GM23338 (cell line): ENCODE measurements around the gene SERPINA3. TPM values are rescaled to one million over a fixed set of nuclear protein-coding genes. Genes with fewer than 3 reads are reported as not detected.

Source experiments
- ATAC-seq: fragments of 200-7000 bp; cut with Tn5 transposase; 3 replicates; pipeline ENCODE4 v1.9.1; 2020
- DNase-seq: peaks from one replicate; pipeline ENCODE4 v3.0.0-alpha.2; 2015; ENCODE audit warnings: low spot score
- H2AFZ ChIP-seq: fragments of 200-600 bp; sonication (generic); 2 replicates; pipeline ENCODE4 v1.8.0; 2016; ENCODE audit warnings: antibody characterized with exemption, mild to moderate bottlenecking, moderate library complexity
- H3F3A ChIP-seq: fragments of 200-600 bp; sonication (generic); replicated peaks from 2 replicates; pipeline ENCODE4 v1.8.0; 2017; ENCODE audit warnings: antibody characterized with exemption, mixed run types, low read depth
- H3K27ac ChIP-seq: fragments of 200-600 bp; sonication (generic); 2 replicates; pipeline ENCODE4 v1.6.1; 2016; ENCODE audit warnings: low read depth
- H3K27me3 ChIP-seq: fragments of 200-600 bp; sonication (generic); 2 replicates; pipeline ENCODE4 v1.8.0; 2016; ENCODE audit warnings: mild to moderate bottlenecking, mixed run types, moderate library complexity; ENCODE audit not compliant: insufficient read depth
- H3K36me3 ChIP-seq: fragments of 200-600 bp; sonication (generic); 2 replicates; pipeline ENCODE4 v1.8.0; 2016; ENCODE audit warnings: mild to moderate bottlenecking; ENCODE audit not compliant: insufficient read depth
- H3K4me1 ChIP-seq: fragments of 200-600 bp; sonication (generic); 2 replicates; pipeline ENCODE4 v1.8.0; 2016; ENCODE audit warnings: mild to moderate bottlenecking, moderate library complexity; ENCODE audit not compliant: insufficient read depth
- H3K4me2 ChIP-seq: fragments of 200-600 bp; sonication (generic); 2 replicates; pipeline ENCODE4 v1.7.1; 2017; ENCODE audit warnings: mixed run types
- H3K4me3 ChIP-seq: fragments of 200-600 bp; sonication (generic); 2 replicates; pipeline ENCODE4 v1.6.1; 2016; ENCODE audit warnings: mixed run types
- H3K79me2 ChIP-seq: fragments of 200-600 bp; sonication (generic); replicated peaks from 2 replicates; pipeline ENCODE4 v1.8.0; 2017; ENCODE audit warnings: mild to moderate bottlenecking; ENCODE audit not compliant: insufficient read depth
- H3K9me2 ChIP-seq: fragments of 200-600 bp; sonication (generic); 2 replicates; pipeline ENCODE4 v1.8.0; 2017; ENCODE audit not compliant: insufficient read depth
- H4K20me1 ChIP-seq: fragments of 200-600 bp; sonication (generic); replicated peaks from 2 replicates; pipeline ENCODE4 v1.8.0; 2017; ENCODE audit warnings: mild to moderate bottlenecking; ENCODE audit not compliant: insufficient read depth
- H3K27ac Mint-ChIP-seq: 2 replicates; pipeline ENCODE4 v1.8.0; 2020; ENCODE audit warnings: inconsistent platforms, mild to moderate bottlenecking, moderate library complexity, mixed read lengths
- H3K27me3 Mint-ChIP-seq: 3 replicates; pipeline ENCODE4 v1.8.0; 2022; ENCODE audit warnings: low read depth, mild to moderate bottlenecking, moderate library complexity, mixed read lengths, inconsistent platforms; ENCODE audit not compliant: insufficient read depth, poor library complexity
- H3K36me3 Mint-ChIP-seq: 3 replicates; pipeline ENCODE4 v1.8.0; 2021; ENCODE audit warnings: low read depth, mild to moderate bottlenecking, inconsistent platforms, moderate library complexity, mixed read lengths
- H3K4me1 Mint-ChIP-seq: 3 replicates; pipeline ENCODE4 v1.8.0; 2020; ENCODE audit warnings: mild to moderate bottlenecking, inconsistent platforms, mixed read lengths
- H3K4me3 Mint-ChIP-seq: 3 replicates; pipeline ENCODE4 v1.8.0; 2021; ENCODE audit warnings: moderate library complexity, mild to moderate bottlenecking, inconsistent platforms, mixed read lengths
- H3K9me3 Mint-ChIP-seq: 3 replicates; pipeline ENCODE4 v1.8.0; 2020; ENCODE audit warnings: moderate library complexity, mild to moderate bottlenecking, inconsistent platforms, mixed read lengths
- CREB1 ChIP-seq: fragments of 250-450 bp; sonication (Bioruptor Pico); IDR thresholded peaks from 2 replicates; pipeline ENCODE4 v1.5.0; 2020; ENCODE audit warnings: low read depth, mild to moderate bottlenecking, moderate library complexity
- CTCF ChIP-seq, 2 experiments: fragments of 200-600 bp in 1 of 2; sonication (generic) in 1 of 2; conservative IDR thresholded peaks; 2 replicates each; pipeline versions ENCODE4 v1.5.1 to v1.6.1; 2016 to 2017; ENCODE audit warnings: antibody characterized with exemption in 2 of 2, low read depth in 2 of 2, mild to moderate bottlenecking in 2 of 2, moderate library complexity in 1 of 2
- ETS1 ChIP-seq: IDR thresholded peaks from 2 replicates; pipeline ENCODE4 v1.6.1; 2016; ENCODE audit warnings: antibody characterized with exemption
- EZH2 ChIP-seq: fragments of 200-600 bp; sonication (generic); IDR thresholded peaks from one replicate; pipeline ENCODE4 v1.8.0; 2017; ENCODE audit warnings: antibody characterized with exemption, mild to moderate bottlenecking, low read depth; ENCODE audit not compliant: unreplicated experiment
- EZH2phosphoT487 ChIP-seq: fragments of 200-600 bp; sonication (generic); IDR thresholded peaks from one replicate; pipeline ENCODE4 v1.8.1; 2018; ENCODE audit warnings: antibody characterized with exemption; ENCODE audit not compliant: unreplicated experiment
- JUNB ChIP-seq: IDR thresholded peaks from one replicate; pipeline ENCODE4 v1.6.1; 2016; ENCODE audit warnings: antibody characterized with exemption; ENCODE audit not compliant: unreplicated experiment
- NANOG ChIP-seq: IDR thresholded peaks from 2 replicates; pipeline ENCODE4 v1.6.1; 2016; ENCODE audit warnings: antibody characterized with exemption, borderline replicate concordance
- POLR2AphosphoS5 ChIP-seq: IDR thresholded peaks from 2 replicates; pipeline ENCODE4 v1.6.1; 2016; ENCODE audit warnings: antibody characterized with exemption, low read depth
- REST ChIP-seq: IDR thresholded peaks from one replicate; pipeline ENCODE4 v1.6.1; 2018; ENCODE audit warnings: antibody characterized with exemption; ENCODE audit not compliant: unreplicated experiment
- STAT1 ChIP-seq: IDR thresholded peaks from one replicate; pipeline ENCODE4 v1.6.1; 2016; ENCODE audit warnings: antibody characterized with exemption; ENCODE audit not compliant: unreplicated experiment
- ZNF114 ChIP-seq: fragments of 250-450 bp; sonication (Bioruptor Pico); IDR thresholded peaks from 2 replicates; pipeline ENCODE4 v1.5.0; 2020; ENCODE audit warnings: mild to moderate bottlenecking, moderate library complexity
- ZNF331 ChIP-seq: fragments of 250-450 bp; sonication (Bioruptor Pico); IDR thresholded peaks from 2 replicates; pipeline ENCODE4 v1.5.0; 2020; ENCODE audit warnings: low read depth, mild to moderate bottlenecking, moderate library complexity
- ZNF462 ChIP-seq: fragments of 250-450 bp; sonication (Bioruptor Pico); IDR thresholded peaks from 2 replicates; pipeline ENCODE4 v1.5.0; 2020; ENCODE audit warnings: mild to moderate bottlenecking, moderate library complexity
- polyA plus RNA-seq: library from polyadenylated mRNA; unstranded; fragments of >200 nt; fragmentation: Nextera tagmentation; extraction: Ambion mirVana; gene quantifications from 2 replicates; pipeline ENCODE4 v1.2.1, GENCODE V29; 2016
- total RNA-seq: library from RNA; depleted of rRNA; stranded (reverse); fragments of >200 nt; shearing (Covaris generic); gene quantifications from 2 replicates; pipeline ENCODE4 v1.2.3, GENCODE V29; 2014

The SERPINA3 gene
- total and polyA plus RNA-seq, 2 experiments from 2014 or later: not detected

GRCh38 chr14:94615823-94616570, 3.8 kb downstream of the SERPINA3 start:
- TF ChIP-seq CREB1 (CRISPR knock-in tag) (no peak), EZH2 (no peak), POLR2AphosphoS5 (no peak), NANOG (no peak), EZH2phosphoT487 (no peak), ZNF331 (CRISPR knock-in tag) (no peak), ZNF462 (no peak), JUNB (no peak), REST (no peak), ZNF114 (CRISPR knock-in tag) (no peak), CTCF (conservative IDR thresholded peaks at IDR 0.05; ENCODE audit: low read depth in 2 of 2) (no peak), ETS1 (no peak), STAT1 (no peak)
- no peaks in the 10 kb centered on the region; the same call in 1 of the 2 replicates for H3K9me2 ChIP-seq
- H3K79me2 ChIP-seq: no peaks in the 10 kb centered on the region
- H3K27me3 ChIP-seq: no peaks in the 10 kb centered on the region
- Mint-ChIP-seq H3K36me3 (peaks cover 17% of the 10 kb centered on the region; the same call in 2 of the 3 replicates), H3K27ac (no peak overlapping the region), H3K27me3 (peaks cover 6% of the 10 kb centered on the region), H3K4me1 (peaks cover 5% of the 10 kb centered on the region; the same call in 1 of the 3 replicates), H3K9me3 (peaks cover 42% of the 10 kb centered on the region), H3K4me3 (no peak overlapping the region)
- no peak for DNase-seq
- H3K27ac ChIP-seq: no peak overlapping the region
- no peaks in the 10 kb centered on the region for H4K20me1 ChIP-seq
- no peak overlapping the region for H3K4me2 ChIP-seq
- H3K36me3 ChIP-seq: no peaks in the 10 kb centered on the region
- no peaks in the 10 kb centered on the region for H3K4me1 ChIP-seq
- H3K4me3 ChIP-seq: no peak overlapping the region
- H3F3A ChIP-seq: no peaks in the 10 kb centered on the region
- H2AFZ ChIP-seq: no peak overlapping the region
- ATAC-seq: no peak
